GM23338 (cell line): ENCODE measurements around the gene GNA12. TPM values are rescaled to one million over a fixed set of nuclear protein-coding genes. Genes with fewer than 3 reads are reported as not detected.

Experiments
- JUNB ChIP-seq: IDR thresholded peaks from one replicate; pipeline ENCODE4 v1.6.1; 2016; ENCODE audit warnings: antibody characterized with exemption; ENCODE audit not compliant: unreplicated experiment
- POLR2AphosphoS5 ChIP-seq: IDR thresholded peaks from 2 replicates; pipeline ENCODE4 v1.6.1; 2016; ENCODE audit warnings: antibody characterized with exemption, low read depth
- ZNF331 ChIP-seq: fragments of 250-450 bp; sonication (Bioruptor Pico); IDR thresholded peaks from 2 replicates; pipeline ENCODE4 v1.5.0; 2020; ENCODE audit warnings: low read depth, mild to moderate bottlenecking, moderate library complexity
- polyA plus RNA-seq: library from polyadenylated mRNA; unstranded; fragments of >200 nt; fragmentation: Nextera tagmentation; extraction: Ambion mirVana; gene quantifications from 2 replicates; pipeline ENCODE4 v1.2.1, GENCODE V29; 2016
- total RNA-seq: library from RNA; depleted of rRNA; stranded (reverse); fragments of >200 nt; shearing (Covaris generic); gene quantifications from 2 replicates; pipeline ENCODE4 v1.2.3, GENCODE V29; 2014
- TF ChIP-seq, protein P1 (sequence below): fragments of 250-450 bp; sonication (Bioruptor Pico); IDR thresholded peaks from 2 replicates; pipeline ENCODE4 v1.5.0; 2020; ENCODE audit warnings: mild to moderate bottlenecking, moderate library complexity
- TF ChIP-seq, protein P2 (sequence below): IDR thresholded peaks from one replicate; pipeline ENCODE4 v1.6.1; 2018; ENCODE audit warnings: antibody characterized with exemption; ENCODE audit not compliant: unreplicated experiment
- TF ChIP-seq, protein P3 (sequence below), 2 experiments: fragments of 200-600 bp in 1 of 2; sonication (generic) in 1 of 2; conservative IDR thresholded peaks; 2 replicates each; pipeline versions ENCODE4 v1.5.1 to v1.6.1; 2016 to 2017; ENCODE audit warnings: antibody characterized with exemption in 2 of 2, low read depth in 2 of 2, mild to moderate bottlenecking in 2 of 2, moderate library complexity in 1 of 2

The GNA12 gene
- total and polyA plus RNA-seq, 2 experiments from 2014 or later: 24.0 to 87.7 TPM

DNA sequence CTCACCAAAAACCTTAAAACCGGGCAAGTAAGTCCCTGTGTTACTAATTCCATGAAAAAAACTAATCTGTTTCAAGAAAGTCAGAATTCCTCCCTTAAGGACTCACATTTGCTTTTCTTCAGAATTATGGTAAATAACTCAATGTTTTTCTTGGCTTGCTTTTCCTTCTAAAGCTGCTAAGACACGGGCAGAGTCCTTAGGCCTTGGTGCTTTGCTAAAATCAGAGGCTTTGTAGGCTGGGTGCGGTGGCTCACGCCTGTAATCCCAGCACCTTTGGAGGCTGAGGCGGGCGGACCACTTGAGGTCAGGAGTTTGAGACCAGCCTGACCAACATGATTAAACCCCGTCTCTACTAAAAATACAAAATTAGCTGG lies 32.0 kb downstream of the GNA12 start (continued):
- TF ChIP-seq, protein P1, sequence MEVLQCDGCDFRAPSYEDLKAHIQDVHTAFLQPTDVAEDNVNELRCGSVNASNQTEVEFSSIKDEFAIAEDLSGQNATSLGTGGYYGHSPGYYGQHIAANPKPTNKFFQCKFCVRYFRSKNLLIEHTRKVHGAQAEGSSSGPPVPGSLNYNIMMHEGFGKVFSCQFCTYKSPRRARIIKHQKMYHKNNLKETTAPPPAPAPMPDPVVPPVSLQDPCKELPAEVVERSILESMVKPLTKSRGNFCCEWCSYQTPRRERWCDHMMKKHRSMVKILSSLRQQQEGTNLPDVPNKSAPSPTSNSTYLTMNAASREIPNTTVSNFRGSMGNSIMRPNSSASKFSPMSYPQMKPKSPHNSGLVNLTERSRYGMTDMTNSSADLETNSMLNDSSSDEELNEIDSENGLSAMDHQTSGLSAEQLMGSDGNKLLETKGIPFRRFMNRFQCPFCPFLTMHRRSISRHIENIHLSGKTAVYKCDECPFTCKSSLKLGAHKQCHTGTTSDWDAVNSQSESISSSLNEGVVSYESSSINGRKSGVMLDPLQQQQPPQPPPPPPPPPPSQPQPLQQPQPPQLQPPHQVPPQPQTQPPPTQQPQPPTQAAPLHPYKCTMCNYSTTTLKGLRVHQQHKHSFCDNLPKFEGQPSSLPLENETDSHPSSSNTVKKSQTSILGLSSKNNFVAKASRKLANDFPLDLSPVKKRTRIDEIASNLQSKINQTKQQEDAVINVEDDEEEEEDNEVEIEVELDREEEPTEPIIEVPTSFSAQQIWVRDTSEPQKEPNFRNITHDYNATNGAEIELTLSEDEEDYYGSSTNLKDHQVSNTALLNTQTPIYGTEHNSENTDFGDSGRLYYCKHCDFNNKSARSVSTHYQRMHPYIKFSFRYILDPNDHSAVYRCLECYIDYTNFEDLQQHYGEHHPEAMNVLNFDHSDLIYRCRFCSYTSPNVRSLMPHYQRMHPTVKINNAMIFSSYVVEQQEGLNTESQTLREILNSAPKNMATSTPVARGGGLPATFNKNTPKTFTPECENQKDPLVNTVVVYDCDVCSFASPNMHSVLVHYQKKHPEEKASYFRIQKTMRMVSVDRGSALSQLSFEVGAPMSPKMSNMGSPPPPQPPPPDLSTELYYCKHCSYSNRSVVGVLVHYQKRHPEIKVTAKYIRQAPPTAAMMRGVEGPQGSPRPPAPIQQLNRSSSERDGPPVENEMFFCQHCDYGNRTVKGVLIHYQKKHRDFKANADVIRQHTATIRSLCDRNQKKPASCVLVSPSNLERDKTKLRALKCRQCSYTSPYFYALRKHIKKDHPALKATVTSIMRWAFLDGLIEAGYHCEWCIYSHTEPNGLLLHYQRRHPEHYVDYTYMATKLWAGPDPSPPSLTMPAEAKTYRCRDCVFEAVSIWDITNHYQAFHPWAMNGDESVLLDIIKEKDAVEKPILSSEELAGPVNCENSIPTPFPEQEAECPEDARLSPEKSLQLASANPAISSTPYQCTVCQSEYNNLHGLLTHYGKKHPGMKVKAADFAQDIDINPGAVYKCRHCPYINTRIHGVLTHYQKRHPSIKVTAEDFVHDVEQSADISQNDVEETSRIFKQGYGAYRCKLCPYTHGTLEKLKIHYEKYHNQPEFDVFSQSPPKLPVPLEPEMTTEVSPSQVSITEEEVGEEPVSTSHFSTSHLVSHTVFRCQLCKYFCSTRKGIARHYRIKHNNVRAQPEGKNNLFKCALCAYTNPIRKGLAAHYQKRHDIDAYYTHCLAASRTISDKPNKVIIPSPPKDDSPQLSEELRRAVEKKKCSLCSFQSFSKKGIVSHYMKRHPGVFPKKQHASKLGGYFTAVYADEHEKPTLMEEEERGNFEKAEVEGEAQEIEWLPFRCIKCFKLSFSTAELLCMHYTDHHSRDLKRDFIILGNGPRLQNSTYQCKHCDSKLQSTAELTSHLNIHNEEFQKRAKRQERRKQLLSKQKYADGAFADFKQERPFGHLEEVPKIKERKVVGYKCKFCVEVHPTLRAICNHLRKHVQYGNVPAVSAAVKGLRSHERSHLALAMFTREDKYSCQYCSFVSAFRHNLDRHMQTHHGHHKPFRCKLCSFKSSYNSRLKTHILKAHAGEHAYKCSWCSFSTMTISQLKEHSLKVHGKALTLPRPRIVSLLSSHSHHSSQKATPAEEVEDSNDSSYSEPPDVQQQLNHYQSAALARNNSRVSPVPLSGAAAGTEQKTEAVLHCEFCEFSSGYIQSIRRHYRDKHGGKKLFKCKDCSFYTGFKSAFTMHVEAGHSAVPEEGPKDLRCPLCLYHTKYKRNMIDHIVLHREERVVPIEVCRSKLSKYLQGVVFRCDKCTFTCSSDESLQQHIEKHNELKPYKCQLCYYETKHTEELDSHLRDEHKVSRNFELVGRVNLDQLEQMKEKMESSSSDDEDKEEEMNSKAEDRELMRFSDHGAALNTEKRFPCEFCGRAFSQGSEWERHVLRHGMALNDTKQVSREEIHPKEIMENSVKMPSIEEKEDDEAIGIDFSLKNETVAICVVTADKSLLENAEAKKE (CRISPR knock-in tag): no peak
- TF ChIP-seq ZNF331 (CRISPR knock-in tag) (no peak), JUNB (no peak), POLR2AphosphoS5 (no peak)
- TF ChIP-seq, protein P2, sequence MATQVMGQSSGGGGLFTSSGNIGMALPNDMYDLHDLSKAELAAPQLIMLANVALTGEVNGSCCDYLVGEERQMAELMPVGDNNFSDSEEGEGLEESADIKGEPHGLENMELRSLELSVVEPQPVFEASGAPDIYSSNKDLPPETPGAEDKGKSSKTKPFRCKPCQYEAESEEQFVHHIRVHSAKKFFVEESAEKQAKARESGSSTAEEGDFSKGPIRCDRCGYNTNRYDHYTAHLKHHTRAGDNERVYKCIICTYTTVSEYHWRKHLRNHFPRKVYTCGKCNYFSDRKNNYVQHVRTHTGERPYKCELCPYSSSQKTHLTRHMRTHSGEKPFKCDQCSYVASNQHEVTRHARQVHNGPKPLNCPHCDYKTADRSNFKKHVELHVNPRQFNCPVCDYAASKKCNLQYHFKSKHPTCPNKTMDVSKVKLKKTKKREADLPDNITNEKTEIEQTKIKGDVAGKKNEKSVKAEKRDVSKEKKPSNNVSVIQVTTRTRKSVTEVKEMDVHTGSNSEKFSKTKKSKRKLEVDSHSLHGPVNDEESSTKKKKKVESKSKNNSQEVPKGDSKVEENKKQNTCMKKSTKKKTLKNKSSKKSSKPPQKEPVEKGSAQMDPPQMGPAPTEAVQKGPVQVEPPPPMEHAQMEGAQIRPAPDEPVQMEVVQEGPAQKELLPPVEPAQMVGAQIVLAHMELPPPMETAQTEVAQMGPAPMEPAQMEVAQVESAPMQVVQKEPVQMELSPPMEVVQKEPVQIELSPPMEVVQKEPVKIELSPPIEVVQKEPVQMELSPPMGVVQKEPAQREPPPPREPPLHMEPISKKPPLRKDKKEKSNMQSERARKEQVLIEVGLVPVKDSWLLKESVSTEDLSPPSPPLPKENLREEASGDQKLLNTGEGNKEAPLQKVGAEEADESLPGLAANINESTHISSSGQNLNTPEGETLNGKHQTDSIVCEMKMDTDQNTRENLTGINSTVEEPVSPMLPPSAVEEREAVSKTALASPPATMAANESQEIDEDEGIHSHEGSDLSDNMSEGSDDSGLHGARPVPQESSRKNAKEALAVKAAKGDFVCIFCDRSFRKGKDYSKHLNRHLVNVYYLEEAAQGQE: no peak
- TF ChIP-seq, protein P3, sequence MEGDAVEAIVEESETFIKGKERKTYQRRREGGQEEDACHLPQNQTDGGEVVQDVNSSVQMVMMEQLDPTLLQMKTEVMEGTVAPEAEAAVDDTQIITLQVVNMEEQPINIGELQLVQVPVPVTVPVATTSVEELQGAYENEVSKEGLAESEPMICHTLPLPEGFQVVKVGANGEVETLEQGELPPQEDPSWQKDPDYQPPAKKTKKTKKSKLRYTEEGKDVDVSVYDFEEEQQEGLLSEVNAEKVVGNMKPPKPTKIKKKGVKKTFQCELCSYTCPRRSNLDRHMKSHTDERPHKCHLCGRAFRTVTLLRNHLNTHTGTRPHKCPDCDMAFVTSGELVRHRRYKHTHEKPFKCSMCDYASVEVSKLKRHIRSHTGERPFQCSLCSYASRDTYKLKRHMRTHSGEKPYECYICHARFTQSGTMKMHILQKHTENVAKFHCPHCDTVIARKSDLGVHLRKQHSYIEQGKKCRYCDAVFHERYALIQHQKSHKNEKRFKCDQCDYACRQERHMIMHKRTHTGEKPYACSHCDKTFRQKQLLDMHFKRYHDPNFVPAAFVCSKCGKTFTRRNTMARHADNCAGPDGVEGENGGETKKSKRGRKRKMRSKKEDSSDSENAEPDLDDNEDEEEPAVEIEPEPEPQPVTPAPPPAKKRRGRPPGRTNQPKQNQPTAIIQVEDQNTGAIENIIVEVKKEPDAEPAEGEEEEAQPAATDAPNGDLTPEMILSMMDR (conservative IDR thresholded peaks at IDR 0.05; ENCODE audit: low read depth in 2 of 2): no peak
